HepG2 (cell line): ENCODE data around the gene SLC45A3. TPM values are rescaled to one million over a fixed set of nuclear protein-coding genes. Genes with fewer than 3 reads are reported as not detected.

ENCODE experiments used
- CENPX ChIP-seq: sonication (generic); formaldehyde crosslinking; IDR thresholded peaks from 2 replicates; pipeline ENCODE4 v1.9.0; 2021; ENCODE audit warnings: mild to moderate bottlenecking, missing genetic modification reagents, moderate library complexity
- IRX3 ChIP-seq: sonication (generic); formaldehyde crosslinking; IDR thresholded peaks from 2 replicates; pipeline ENCODE4 v1.8.1; 2023; ENCODE audit warnings: mild to moderate bottlenecking, low read depth, missing genetic modification reagents, borderline replicate concordance
- KLF11 ChIP-seq: IDR thresholded peaks from 2 replicates; pipeline ENCODE4 v1.6.1; 2016; ENCODE audit warnings: missing compliant biosample characterization
- RBAK ChIP-seq: sonication (generic); formaldehyde crosslinking; IDR thresholded peaks from 2 replicates; pipeline ENCODE4 v1.5.1; 2020; ENCODE audit warnings: mild to moderate bottlenecking, missing genetic modification reagents
- WIZ ChIP-seq: sonication (generic); formaldehyde crosslinking; IDR thresholded peaks from 2 replicates; pipeline ENCODE4 v1.5.1; 2020; ENCODE audit warnings: mild to moderate bottlenecking, missing genetic modification reagents
- ZNF619 ChIP-seq: sonication (generic); formaldehyde crosslinking; IDR thresholded peaks from 2 replicates; pipeline ENCODE4 v1.4.0; 2020; ENCODE audit warnings: mild to moderate bottlenecking, missing genetic modification reagents
- ZNF652 ChIP-seq: IDR thresholded peaks from 2 replicates; pipeline ENCODE4 v1.6.1; 2016; ENCODE audit warnings: low read depth, borderline replicate concordance
- polyA plus RNA-seq, 8 experiments: library from polyadenylated mRNA; depleted of rRNA in 3 of 8; stranded (reverse) in 7 of 8; unstranded in 1 of 8; fragments of >200 nt; fragmentation: Illumina TruSeq in 4 of 8; extraction: Trizol in 4 of 8; gene quantifications; 2 replicates each; pipeline versions ENCODE4 v1.2.1 to v1.2.3, GENCODE V29; 2011 to 2016; ENCODE audit warnings: low read depth in 4 of 8, missing spikeins in 1 of 8, mixed read lengths in 1 of 8; ENCODE audit not compliant: insufficient read depth in 1 of 8
- total RNA-seq, 5 experiments: library from RNA; depleted of rRNA; stranded (reverse); fragments of >200 nt; fragmentation: Illumina TruSeq; extraction: Trizol; gene quantifications; 2 replicates each; pipeline ENCODE4 v1.2.3, GENCODE V29; 2016; ENCODE audit warnings: low read depth in 1 of 5
- TF ChIP-seq, protein P1 (sequence below): sonication (generic); formaldehyde crosslinking; IDR thresholded peaks from 2 replicates; pipeline ENCODE4 v1.4.0; 2020; ENCODE audit warnings: missing genetic modification reagents
- TF ChIP-seq, protein P2 (sequence below): fragments of 450-650 bp; IDR thresholded peaks from 2 replicates; pipeline ENCODE4 v1.6.1; 2017
- TF ChIP-seq, protein P3 (sequence below): sonication (generic); formaldehyde crosslinking; IDR thresholded peaks from 2 replicates; pipeline ENCODE4 v1.5.0; 2020; ENCODE audit warnings: mild to moderate bottlenecking, missing genetic modification reagents, borderline replicate concordance
- TF ChIP-seq, protein P4 (sequence below): sonication (generic); formaldehyde crosslinking; IDR thresholded peaks from 2 replicates; pipeline ENCODE4 v1.4.0; 2020; ENCODE audit warnings: missing genetic modification reagents

Gene SLC45A3
- total and polyA plus RNA-seq, 2 of the 13 experiments (the other 11 are each of a cell fraction or from before 2014, with no cell fraction given), result 3.4 to 4.1 TPM

DNA sequence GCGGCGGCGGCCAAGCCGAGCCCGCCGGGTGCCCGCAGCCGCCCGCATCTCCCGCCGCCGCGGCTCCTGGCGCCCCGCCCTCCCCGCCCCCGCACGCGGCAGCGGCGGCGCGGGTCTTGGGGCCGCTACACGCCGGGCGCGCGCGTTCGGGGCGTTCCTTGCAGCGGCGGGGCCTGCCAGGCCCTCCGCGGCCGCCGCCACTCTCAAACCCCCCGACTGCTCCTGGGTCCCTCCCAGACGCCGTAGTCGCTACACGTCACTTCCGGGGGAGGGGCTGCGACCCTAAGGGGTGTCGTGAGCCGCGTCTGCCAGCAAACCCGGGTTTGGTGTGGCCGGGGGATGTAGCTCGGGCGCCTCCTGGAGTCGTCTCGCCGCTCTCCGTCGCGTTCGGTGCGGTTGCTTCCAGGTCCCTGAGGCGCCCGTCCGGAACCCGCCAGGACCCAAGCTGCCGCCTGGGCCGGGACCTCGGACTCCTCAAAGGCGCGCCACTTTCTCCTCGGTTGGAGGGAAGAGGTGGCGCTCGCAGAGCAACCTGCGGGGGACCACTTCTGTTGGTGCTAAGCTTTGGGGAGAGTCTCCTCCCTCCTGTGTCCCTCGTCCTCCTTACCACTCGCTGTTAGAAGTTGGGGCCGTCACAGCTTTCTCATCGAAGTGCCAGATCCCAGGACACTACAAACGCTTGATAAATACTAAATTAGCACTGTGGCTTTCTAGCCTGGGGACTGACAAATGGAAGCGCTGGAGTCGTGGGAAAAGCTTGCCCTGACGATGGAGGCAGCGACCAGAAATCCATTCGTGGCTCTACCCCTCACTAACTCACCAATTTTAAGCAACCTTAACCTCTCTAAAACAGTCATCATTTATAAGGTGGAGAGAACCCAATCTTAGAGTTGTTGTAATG, 48.3 kb downstream of the SLC45A3 start, which contains the start of gene ELK4 (continued):
- TF ChIP-seq, protein P1, sequence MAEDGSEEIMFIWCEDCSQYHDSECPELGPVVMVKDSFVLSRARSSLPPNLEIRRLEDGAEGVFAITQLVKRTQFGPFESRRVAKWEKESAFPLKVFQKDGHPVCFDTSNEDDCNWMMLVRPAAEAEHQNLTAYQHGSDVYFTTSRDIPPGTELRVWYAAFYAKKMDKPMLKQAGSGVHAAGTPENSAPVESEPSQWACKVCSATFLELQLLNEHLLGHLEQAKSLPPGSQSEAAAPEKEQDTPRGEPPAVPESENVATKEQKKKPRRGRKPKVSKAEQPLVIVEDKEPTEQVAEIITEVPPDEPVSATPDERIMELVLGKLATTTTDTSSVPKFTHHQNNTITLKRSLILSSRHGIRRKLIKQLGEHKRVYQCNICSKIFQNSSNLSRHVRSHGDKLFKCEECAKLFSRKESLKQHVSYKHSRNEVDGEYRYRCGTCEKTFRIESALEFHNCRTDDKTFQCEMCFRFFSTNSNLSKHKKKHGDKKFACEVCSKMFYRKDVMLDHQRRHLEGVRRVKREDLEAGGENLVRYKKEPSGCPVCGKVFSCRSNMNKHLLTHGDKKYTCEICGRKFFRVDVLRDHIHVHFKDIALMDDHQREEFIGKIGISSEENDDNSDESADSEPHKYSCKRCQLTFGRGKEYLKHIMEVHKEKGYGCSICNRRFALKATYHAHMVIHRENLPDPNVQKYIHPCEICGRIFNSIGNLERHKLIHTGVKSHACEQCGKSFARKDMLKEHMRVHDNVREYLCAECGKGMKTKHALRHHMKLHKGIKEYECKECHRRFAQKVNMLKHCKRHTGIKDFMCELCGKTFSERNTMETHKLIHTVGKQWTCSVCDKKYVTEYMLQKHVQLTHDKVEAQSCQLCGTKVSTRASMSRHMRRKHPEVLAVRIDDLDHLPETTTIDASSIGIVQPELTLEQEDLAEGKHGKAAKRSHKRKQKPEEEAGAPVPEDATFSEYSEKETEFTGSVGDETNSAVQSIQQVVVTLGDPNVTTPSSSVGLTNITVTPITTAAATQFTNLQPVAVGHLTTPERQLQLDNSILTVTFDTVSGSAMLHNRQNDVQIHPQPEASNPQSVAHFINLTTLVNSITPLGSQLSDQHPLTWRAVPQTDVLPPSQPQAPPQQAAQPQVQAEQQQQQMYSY, result peak; percentile 80
- TF ChIP-seq, protein P2, sequence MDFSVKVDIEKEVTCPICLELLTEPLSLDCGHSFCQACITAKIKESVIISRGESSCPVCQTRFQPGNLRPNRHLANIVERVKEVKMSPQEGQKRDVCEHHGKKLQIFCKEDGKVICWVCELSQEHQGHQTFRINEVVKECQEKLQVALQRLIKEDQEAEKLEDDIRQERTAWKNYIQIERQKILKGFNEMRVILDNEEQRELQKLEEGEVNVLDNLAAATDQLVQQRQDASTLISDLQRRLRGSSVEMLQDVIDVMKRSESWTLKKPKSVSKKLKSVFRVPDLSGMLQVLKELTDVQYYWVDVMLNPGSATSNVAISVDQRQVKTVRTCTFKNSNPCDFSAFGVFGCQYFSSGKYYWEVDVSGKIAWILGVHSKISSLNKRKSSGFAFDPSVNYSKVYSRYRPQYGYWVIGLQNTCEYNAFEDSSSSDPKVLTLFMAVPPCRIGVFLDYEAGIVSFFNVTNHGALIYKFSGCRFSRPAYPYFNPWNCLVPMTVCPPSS, result no peak
- TF ChIP-seq KLF11 (CRISPR knock-in tag) (peak; percentile 87), ZNF652 (CRISPR knock-in tag) (no peak), RBAK (CRISPR knock-in tag) (no peak), ZNF619 (CRISPR knock-in tag) (0 out of 2 replicates have a peak, but pooled peaks have one; percentile 48), WIZ (CRISPR knock-in tag) (no peak), CENPX (no peak), IRX3 (no peak)
- TF ChIP-seq, protein P3, sequence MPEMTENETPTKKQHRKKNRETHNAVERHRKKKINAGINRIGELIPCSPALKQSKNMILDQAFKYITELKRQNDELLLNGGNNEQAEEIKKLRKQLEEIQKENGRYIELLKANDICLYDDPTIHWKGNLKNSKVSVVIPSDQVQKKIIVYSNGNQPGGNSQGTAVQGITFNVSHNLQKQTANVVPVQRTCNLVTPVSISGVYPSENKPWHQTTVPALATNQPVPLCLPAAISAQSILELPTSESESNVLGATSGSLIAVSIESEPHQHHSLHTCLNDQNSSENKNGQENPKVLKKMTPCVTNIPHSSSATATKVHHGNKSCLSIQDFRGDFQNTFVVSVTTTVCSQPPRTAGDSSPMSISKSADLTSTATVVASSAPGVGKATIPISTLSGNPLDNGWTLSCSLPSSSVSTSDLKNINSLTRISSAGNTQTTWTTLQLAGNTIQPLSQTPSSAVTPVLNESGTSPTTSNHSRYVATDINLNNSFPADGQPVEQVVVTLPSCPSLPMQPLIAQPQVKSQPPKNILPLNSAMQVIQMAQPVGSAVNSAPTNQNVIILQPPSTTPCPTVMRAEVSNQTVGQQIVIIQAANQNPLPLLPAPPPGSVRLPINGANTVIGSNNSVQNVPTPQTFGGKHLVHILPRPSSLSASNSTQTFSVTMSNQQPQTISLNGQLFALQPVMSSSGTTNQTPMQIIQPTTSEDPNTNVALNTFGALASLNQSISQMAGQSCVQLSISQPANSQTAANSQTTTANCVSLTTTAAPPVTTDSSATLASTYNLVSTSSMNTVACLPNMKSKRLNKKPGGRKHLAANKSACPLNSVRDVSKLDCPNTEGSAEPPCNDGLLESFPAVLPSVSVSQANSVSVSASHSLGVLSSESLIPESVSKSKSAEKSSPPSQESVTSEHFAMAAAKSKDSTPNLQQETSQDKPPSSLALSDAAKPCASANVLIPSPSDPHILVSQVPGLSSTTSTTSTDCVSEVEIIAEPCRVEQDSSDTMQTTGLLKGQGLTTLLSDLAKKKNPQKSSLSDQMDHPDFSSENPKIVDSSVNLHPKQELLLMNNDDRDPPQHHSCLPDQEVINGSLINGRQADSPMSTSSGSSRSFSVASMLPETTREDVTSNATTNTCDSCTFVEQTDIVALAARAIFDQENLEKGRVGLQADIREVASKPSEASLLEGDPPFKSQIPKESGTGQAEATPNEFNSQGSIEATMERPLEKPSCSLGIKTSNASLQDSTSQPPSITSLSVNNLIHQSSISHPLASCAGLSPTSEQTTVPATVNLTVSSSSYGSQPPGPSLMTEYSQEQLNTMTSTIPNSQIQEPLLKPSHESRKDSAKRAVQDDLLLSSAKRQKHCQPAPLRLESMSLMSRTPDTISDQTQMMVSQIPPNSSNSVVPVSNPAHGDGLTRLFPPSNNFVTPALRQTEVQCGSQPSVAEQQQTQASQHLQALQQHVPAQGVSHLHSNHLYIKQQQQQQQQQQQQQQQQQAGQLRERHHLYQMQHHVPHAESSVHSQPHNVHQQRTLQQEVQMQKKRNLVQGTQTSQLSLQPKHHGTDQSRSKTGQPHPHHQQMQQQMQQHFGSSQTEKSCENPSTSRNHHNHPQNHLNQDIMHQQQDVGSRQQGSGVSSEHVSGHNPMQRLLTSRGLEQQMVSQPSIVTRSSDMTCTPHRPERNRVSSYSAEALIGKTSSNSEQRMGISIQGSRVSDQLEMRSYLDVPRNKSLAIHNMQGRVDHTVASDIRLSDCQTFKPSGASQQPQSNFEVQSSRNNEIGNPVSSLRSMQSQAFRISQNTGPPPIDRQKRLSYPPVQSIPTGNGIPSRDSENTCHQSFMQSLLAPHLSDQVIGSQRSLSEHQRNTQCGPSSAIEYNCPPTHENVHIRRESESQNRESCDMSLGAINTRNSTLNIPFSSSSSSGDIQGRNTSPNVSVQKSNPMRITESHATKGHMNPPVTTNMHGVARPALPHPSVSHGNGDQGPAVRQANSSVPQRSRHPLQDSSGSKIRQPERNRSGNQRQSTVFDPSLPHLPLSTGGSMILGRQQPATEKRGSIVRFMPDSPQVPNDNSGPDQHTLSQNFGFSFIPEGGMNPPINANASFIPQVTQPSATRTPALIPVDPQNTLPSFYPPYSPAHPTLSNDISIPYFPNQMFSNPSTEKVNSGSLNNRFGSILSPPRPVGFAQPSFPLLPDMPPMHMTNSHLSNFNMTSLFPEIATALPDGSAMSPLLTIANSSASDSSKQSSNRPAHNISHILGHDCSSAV, result no peak
- TF ChIP-seq, protein P4, sequence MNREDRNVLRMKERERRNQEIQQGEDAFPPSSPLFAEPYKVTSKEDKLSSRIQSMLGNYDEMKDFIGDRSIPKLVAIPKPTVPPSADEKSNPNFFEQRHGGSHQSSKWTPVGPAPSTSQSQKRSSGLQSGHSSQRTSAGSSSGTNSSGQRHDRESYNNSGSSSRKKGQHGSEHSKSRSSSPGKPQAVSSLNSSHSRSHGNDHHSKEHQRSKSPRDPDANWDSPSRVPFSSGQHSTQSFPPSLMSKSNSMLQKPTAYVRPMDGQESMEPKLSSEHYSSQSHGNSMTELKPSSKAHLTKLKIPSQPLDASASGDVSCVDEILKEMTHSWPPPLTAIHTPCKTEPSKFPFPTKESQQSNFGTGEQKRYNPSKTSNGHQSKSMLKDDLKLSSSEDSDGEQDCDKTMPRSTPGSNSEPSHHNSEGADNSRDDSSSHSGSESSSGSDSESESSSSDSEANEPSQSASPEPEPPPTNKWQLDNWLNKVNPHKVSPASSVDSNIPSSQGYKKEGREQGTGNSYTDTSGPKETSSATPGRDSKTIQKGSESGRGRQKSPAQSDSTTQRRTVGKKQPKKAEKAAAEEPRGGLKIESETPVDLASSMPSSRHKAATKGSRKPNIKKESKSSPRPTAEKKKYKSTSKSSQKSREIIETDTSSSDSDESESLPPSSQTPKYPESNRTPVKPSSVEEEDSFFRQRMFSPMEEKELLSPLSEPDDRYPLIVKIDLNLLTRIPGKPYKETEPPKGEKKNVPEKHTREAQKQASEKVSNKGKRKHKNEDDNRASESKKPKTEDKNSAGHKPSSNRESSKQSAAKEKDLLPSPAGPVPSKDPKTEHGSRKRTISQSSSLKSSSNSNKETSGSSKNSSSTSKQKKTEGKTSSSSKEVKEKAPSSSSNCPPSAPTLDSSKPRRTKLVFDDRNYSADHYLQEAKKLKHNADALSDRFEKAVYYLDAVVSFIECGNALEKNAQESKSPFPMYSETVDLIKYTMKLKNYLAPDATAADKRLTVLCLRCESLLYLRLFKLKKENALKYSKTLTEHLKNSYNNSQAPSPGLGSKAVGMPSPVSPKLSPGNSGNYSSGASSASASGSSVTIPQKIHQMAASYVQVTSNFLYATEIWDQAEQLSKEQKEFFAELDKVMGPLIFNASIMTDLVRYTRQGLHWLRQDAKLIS, result no peak
